DND-41 (cell line): Measurements from ENCODE around the gene LMO4.

Experiments used
- ATAC-seq: fragments of 200-7000 bp; cut with Tn5 transposase; 3 replicates; pipeline ENCODE4 v1.9.1; 2021; ENCODE audit warnings: low read depth; ENCODE audit not compliant: insufficient read depth
- DNase-seq: peaks from one replicate; pipeline ENCODE4 v3.0.0-alpha.2; 2020
- H2AFZ ChIP-seq: 2 replicates; pipeline ENCODE4 v1.6.0; 2012; ENCODE audit warnings: low read depth, low read length
- H3K27ac ChIP-seq: 2 replicates; pipeline ENCODE4 v1.5.1; 2012; ENCODE audit warnings: low read length, inconsistent platforms
- H3K27me3 ChIP-seq: fragments of 200-600 bp; sonication (generic); 2 replicates; pipeline ENCODE4 v1.6.0; 2012; ENCODE audit warnings: low read length, mild to moderate bottlenecking, inconsistent platforms; ENCODE audit not compliant: insufficient read depth, poor library complexity
- H3K36me3 ChIP-seq: 2 replicates; pipeline ENCODE4 v1.5.1; 2012; ENCODE audit warnings: low read length, inconsistent platforms; ENCODE audit not compliant: insufficient read depth
- H3K4me1 ChIP-seq: 2 replicates; pipeline ENCODE4 v1.5.1; 2012; ENCODE audit warnings: mild to moderate bottlenecking, low read length; ENCODE audit not compliant: insufficient read depth
- H3K4me2 ChIP-seq: 2 replicates; pipeline ENCODE4 v1.6.0; 2012; ENCODE audit warnings: mild to moderate bottlenecking, moderate library complexity, low read length, inconsistent platforms; ENCODE audit not compliant: insufficient read depth
- H3K4me3 ChIP-seq, 2 experiments: fragments of 200-600 bp in 1 of 2; shearing (Covaris generic) in 1 of 2; 2 replicates each; pipeline ENCODE4 v1.5.1; 2012 to 2016; ENCODE audit warnings: inconsistent platforms in 2 of 2, low read length in 2 of 2, mild to moderate bottlenecking in 2 of 2, low read depth in 1 of 2, moderate library complexity in 1 of 2
- H3K79me2 ChIP-seq: 2 replicates; pipeline ENCODE4 v1.6.0; 2012; ENCODE audit warnings: low read length, inconsistent platforms; ENCODE audit not compliant: insufficient read depth
- H3K9ac ChIP-seq: 2 replicates; pipeline ENCODE4 v1.6.0; 2012; ENCODE audit warnings: low read depth, mild to moderate bottlenecking, inconsistent platforms, low read length, moderate library complexity
- H3K9me3 ChIP-seq: 2 replicates; pipeline ENCODE4 v1.5.1; 2012; ENCODE audit warnings: low read length, moderate library complexity, mild to moderate bottlenecking, inconsistent platforms; ENCODE audit not compliant: insufficient read depth, severe bottlenecking
- H4K20me1 ChIP-seq: 2 replicates; pipeline ENCODE4 v1.6.0; 2012; ENCODE audit warnings: low read length; ENCODE audit not compliant: insufficient read depth
- EZH2 ChIP-seq: IDR thresholded peaks from 3 replicates; pipeline ENCODE4 v1.6.1; 2012; ENCODE audit warnings: borderline replicate concordance, low read depth, mild to moderate bottlenecking, moderate library complexity, low read length, inconsistent platforms; ENCODE audit not compliant: severe bottlenecking
- TF ChIP-seq, protein P1 (sequence below): IDR thresholded peaks from 2 replicates; pipeline ENCODE4 v1.5.1; 2012; ENCODE audit warnings: borderline replicate concordance, low read length, moderate library complexity, mild to moderate bottlenecking; ENCODE audit not compliant: poor library complexity, severe bottlenecking; ENCODE audit errors: extremely low read depth

Gene LMO4

DNA sequence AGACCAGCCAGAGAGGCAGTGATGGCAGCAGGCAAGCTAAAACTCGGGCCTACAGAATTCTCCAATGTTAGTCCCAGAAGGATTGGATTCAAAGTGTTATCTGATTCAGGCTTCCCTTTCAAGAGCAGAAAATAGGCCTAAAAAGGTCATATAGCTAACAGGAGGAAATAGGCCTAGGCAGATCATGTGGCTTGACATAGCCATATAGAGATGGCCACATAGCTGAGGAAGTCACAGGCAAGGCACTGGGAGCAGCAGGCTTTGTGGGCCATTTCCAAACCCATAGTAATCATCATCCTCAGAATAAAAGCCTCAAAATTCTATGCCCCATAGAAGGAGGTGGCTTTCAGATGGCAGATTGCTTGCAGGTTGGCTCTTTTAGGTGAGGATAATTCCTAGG is 29.0 kb upstream of the LMO4 start:
- H3K9ac ChIP-seq = no peak overlapping the region
- no peak overlapping the region for H3K4me3 ChIP-seq
- H3K79me2 ChIP-seq = no peaks in the 10 kb centered on the region
- H3K36me3 ChIP-seq = no peaks in the 10 kb centered on the region
- DNase-seq = no peak
- no peak overlapping the region for H3K4me2 ChIP-seq
- peaks cover 9% of the 10 kb centered on the region for H3K27me3 ChIP-seq
- no peaks in the 10 kb centered on the region for H3K9me3 ChIP-seq
- no peaks in the 10 kb centered on the region for H4K20me1 ChIP-seq
- H2AFZ ChIP-seq = no peak overlapping the region
- TF ChIP-seq EZH2 = no peak
- TF ChIP-seq, protein P1, sequence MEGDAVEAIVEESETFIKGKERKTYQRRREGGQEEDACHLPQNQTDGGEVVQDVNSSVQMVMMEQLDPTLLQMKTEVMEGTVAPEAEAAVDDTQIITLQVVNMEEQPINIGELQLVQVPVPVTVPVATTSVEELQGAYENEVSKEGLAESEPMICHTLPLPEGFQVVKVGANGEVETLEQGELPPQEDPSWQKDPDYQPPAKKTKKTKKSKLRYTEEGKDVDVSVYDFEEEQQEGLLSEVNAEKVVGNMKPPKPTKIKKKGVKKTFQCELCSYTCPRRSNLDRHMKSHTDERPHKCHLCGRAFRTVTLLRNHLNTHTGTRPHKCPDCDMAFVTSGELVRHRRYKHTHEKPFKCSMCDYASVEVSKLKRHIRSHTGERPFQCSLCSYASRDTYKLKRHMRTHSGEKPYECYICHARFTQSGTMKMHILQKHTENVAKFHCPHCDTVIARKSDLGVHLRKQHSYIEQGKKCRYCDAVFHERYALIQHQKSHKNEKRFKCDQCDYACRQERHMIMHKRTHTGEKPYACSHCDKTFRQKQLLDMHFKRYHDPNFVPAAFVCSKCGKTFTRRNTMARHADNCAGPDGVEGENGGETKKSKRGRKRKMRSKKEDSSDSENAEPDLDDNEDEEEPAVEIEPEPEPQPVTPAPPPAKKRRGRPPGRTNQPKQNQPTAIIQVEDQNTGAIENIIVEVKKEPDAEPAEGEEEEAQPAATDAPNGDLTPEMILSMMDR = no peak
- no peaks in the 10 kb centered on the region for H3K4me1 ChIP-seq
- no peak for ATAC-seq
- H3K27ac ChIP-seq = no peak overlapping the region

DNA sequence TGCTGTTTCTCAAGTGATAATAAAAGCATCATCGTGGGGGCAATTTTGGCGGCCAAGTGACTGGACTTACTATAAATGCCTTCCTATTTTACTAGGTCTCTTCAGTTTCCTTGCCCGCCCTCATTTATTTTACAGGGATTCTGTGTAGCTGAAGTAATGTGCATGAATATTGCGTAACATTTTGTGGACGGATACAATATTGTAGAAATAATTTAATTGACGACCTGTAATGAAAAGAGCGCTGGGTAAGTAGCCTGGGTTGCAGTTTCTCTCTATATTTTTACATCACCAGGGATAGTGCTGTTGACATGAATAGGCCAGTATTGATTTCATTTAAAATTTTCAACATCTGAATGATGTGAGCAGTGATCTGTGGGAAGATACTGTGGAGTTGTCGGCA is 28.1 kb upstream of the LMO4 start:
- Histone ChIP-seq H4K20me1 (no peaks in the 10 kb centered on the region), H3K27me3 (peaks cover 12% of the 10 kb centered on the region), H3K9me3 (no peaks in the 10 kb centered on the region), H3K4me3 (no peak overlapping the region), H3K4me1 (no peaks in the 10 kb centered on the region), H3K4me2 (no peak overlapping the region), H3K36me3 (no peaks in the 10 kb centered on the region), H3K9ac (no peak overlapping the region), H2AFZ (no peak overlapping the region), H3K79me2 (no peaks in the 10 kb centered on the region), H3K27ac (no peak overlapping the region)
- TF ChIP-seq, protein P1 = no peak
- no peak for TF ChIP-seq EZH2
- ATAC-seq (no peak), DNase-seq (no peak)

DNA sequence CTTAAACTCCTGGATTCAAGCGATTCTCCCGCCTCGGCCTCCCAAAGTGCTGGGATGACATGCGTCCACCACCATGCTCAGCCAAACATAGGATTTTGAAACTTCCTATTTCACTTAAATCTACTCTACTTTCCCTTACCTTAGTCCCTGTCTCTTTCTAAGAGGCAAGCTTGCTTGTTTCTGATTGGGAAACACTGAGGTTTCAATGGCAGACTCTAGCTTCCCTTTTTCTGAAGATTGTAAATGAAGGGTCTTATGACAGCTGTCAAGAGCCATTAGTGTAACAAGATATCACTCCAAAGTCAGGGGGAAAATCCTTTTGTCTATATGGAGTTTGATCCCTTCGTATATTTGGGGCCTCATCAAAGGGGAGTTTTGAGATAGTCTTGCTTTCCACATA is 23.5 kb upstream of the LMO4 start:
- Histone ChIP-seq H3K4me2 (no peak overlapping the region), H2AFZ (no peak overlapping the region), H4K20me1 (no peaks in the 10 kb centered on the region), H3K27me3 (peaks cover 26% of the 10 kb centered on the region), H3K4me1 (no peaks in the 10 kb centered on the region), H3K4me3 (no peak overlapping the region), H3K79me2 (no peaks in the 10 kb centered on the region), H3K9ac (no peak overlapping the region), H3K27ac (no peak overlapping the region), H3K36me3 (no peaks in the 10 kb centered on the region), H3K9me3 (no peaks in the 10 kb centered on the region)
- no peak for DNase-seq
- TF ChIP-seq EZH2 = no peak
- TF ChIP-seq, protein P1 = no peak
- ATAC-seq = no peak

DNA sequence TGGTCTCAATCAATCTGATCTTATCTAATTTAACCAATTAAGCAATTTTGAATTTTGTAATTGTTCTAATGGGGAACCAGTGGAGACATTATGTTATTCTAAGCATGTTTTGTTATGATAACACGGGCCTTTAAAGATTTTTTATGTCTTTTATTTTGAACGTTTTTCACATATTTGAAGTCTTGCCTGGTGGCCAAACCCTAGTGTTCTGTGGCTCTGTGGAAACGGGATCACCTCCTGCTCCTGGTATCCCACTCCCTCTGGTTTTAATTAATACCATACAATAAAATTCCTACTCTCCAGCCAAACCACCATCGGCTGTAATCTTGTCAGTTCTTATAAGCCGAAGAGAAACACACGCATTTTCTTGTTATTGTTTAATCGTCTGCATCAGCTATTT is 22.9 kb upstream of the LMO4 start:
- TF ChIP-seq, protein P1 = no peak
- no peak for TF ChIP-seq EZH2

More for the DNA sequence above, 22.9 kb upstream of the LMO4 start:
- Histone ChIP-seq H3K9me3 (no peaks in the 10 kb centered on the region), H3K4me3 (no peak overlapping the region), H3K27ac (no peak overlapping the region), H3K36me3 (no peaks in the 10 kb centered on the region), H3K4me1 (no peaks in the 10 kb centered on the region), H3K9ac (no peak overlapping the region), H2AFZ (no peak overlapping the region), H3K27me3 (peaks cover 23% of the 10 kb centered on the region), H3K79me2 (no peaks in the 10 kb centered on the region), H4K20me1 (no peaks in the 10 kb centered on the region), H3K4me2 (no peak overlapping the region)
- DNase-seq (no peak), ATAC-seq (no peak)
